Measurements from ENCODE around the gene ALDH3B2.
"Not testable (repeated sequence)": the region's sequence is repeated elsewhere in the genome, so short reads cannot be mapped to it uniquely, and the experiment has no call there.

DNA sequence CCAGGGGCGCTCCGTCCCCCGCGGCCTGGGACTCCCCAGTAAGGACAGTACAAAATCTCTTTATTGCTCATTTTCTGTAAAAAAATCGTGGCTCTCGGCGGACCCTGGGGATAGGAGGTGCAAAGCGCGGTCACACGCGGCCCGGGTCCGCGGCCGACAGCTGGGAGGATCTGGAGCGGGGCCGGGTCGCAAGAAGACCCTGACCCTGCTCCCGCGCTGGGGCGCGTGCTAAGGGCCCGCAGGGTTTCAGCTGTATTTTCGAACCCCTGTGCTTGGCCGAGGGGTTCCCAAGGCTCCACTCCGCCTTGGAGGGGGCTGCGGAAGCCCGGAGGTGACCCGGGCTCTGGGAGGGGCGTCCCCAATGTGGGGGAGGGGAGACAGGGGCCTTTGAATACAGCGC, 36.8 kb upstream of the ALDH3B2 start:
- not testable (repeated sequence) for TF ChIP-seq RAD21 (IDR thresholded peaks at IDR 0.05; ENCODE audit: low read length)
- TF ChIP-seq, protein P1, sequence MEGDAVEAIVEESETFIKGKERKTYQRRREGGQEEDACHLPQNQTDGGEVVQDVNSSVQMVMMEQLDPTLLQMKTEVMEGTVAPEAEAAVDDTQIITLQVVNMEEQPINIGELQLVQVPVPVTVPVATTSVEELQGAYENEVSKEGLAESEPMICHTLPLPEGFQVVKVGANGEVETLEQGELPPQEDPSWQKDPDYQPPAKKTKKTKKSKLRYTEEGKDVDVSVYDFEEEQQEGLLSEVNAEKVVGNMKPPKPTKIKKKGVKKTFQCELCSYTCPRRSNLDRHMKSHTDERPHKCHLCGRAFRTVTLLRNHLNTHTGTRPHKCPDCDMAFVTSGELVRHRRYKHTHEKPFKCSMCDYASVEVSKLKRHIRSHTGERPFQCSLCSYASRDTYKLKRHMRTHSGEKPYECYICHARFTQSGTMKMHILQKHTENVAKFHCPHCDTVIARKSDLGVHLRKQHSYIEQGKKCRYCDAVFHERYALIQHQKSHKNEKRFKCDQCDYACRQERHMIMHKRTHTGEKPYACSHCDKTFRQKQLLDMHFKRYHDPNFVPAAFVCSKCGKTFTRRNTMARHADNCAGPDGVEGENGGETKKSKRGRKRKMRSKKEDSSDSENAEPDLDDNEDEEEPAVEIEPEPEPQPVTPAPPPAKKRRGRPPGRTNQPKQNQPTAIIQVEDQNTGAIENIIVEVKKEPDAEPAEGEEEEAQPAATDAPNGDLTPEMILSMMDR (IDR thresholded peaks at IDR 0.05): not testable (repeated sequence)

All from SK-N-SH (cell line).